GM10266 (cell line): Measurements from ENCODE around the gene NPSR1.

Source experiments
- DNase-seq: peaks from one replicate; pipeline ENCODE4 v3.0.0; 2012; ENCODE audit errors: extremely low spot score
- CTCF ChIP-seq: IDR thresholded peaks from 2 replicates; pipeline ENCODE4 v1.5.1; 2012; ENCODE audit warnings: mild to moderate bottlenecking, low read depth; ENCODE audit not compliant: control insufficient read depth, insufficient read depth; ENCODE audit errors: missing control alignments

Gene NPSR1

GRCh38 chr7:34675749-34676374, 17.8 kb downstream of the NPSR1 start:
- TF ChIP-seq CTCF = peak; percentile 70
- DNase-seq = peak; percentile 27

GRCh38 chr7:34677491-34677890, 19.5 kb downstream of the NPSR1 start:
- no peak for TF ChIP-seq CTCF
- no peak for DNase-seq

- DNase-seq = no peak
- no peak for TF ChIP-seq CTCF
Observed at GRCh38 chr7:34687529-34687928, 29.5 kb downstream of the NPSR1 start.

- no peak for DNase-seq
- TF ChIP-seq CTCF = no peak
Observed at GRCh38 chr7:34696415-34696814, 38.4 kb downstream of the NPSR1 start.

- TF ChIP-seq CTCF = no peak
- no peak for DNase-seq
Observed at GRCh38 chr7:34709771-34710170, 51.8 kb downstream of the NPSR1 start.

- no peak for TF ChIP-seq CTCF
- no peak for DNase-seq
Observed at GRCh38 chr7:34718867-34719266, 60.8 kb downstream of the NPSR1 start.

- no peak for TF ChIP-seq CTCF
- no peak for DNase-seq
Observed at GRCh38 chr7:34719636-34720035, 61.6 kb downstream of the NPSR1 start.
